GM23248 (cell line): ENCODE results near the gene ZNF438.
"Not testable (repeated sequence)": the region's sequence is repeated elsewhere in the genome, so short reads cannot be mapped to it uniquely, and the experiment has no call there.

Source experiments
- EZH2 ChIP-seq: fragments of 200-600 bp; sonication (generic); IDR thresholded peaks from 2 replicates; pipeline ENCODE4 v1.6.1; 2018; ENCODE audit warnings: antibody characterized with exemption, mild to moderate bottlenecking; ENCODE audit not compliant: insufficient read depth, poor library complexity, severe bottlenecking
- EZH2phosphoT487 ChIP-seq: fragments of 200-600 bp; sonication (generic); IDR thresholded peaks from 2 replicates; pipeline ENCODE4 v1.6.1; 2018; ENCODE audit warnings: antibody characterized with exemption, moderate library complexity, mild to moderate bottlenecking, low read depth; ENCODE audit not compliant: insufficient read depth

GRCh38 chr10:31026279-31026678 is 5.4 kb downstream of the ZNF438 start:
- not testable (repeated sequence) for TF ChIP-seq EZH2phosphoT487, EZH2
